ENCODE results near the gene CGGBP1. TPM values are rescaled to one million over a fixed set of nuclear protein-coding genes. Genes with fewer than 3 reads are reported as not detected.

CGGBP1 gene
- total RNA-seq, 1 experiment from 2014 or later = 113 TPM

- intact Hi-C loops (cut with micrococcal nuclease; ENCODE audit: unreplicated experiment) = no loop called here
- H3K27ac ChIP-seq (ENCODE audit: low read depth, low read length, poor library complexity, severe bottlenecking) = no peak overlapping the region
- no TSS peak for BruUV-seq (replicated peaks)
- TF ChIP-seq CTCF (conservative IDR thresholded peaks at IDR 0.05; ENCODE audit: low read depth, low read length) (no peak), EZH2 (IDR thresholded peaks at IDR 0.05; ENCODE audit: borderline replicate concordance, low read depth, low read length, poor library complexity, severe bottlenecking) (no peak)
- ChIA-PET POLR2A (ENCODE audit: low non-redundant PET) (no interaction called here), CTCF (no interaction called here)
- no peaks in the 10 kb centered on the region for H3K36me3 ChIP-seq (ENCODE audit: insufficient read depth, low read length, poor library complexity, severe bottlenecking)
- no peak overlapping the region for H3K4me3 ChIP-seq (ENCODE audit: low read depth, low read length, poor library complexity, severe bottlenecking)
- H3K4me1 ChIP-seq (ENCODE audit: insufficient read depth, low read length, poor library complexity, severe bottlenecking) = peaks cover 14% of the 10 kb centered on the region
- no peaks in the 10 kb centered on the region for H3K27me3 ChIP-seq (replicated peaks; ENCODE audit: insufficient read depth, low read depth, low read length, poor library complexity)
- DNase-seq (ENCODE audit: low spot score) = no peak
- H3K9me3 ChIP-seq (ENCODE audit: low read depth, low read length, poor library complexity, severe bottlenecking) = no peaks in the 10 kb centered on the region
Measured at GRCh38 chr3:88030210-88030609, 28.6 kb downstream of the CGGBP1 start.

GRCh38 chr3:88028876-88029275 lies 29.9 kb downstream of the CGGBP1 start:
- H3K9me3 ChIP-seq (ENCODE audit: low read depth, low read length, poor library complexity, severe bottlenecking) = no peaks in the 10 kb centered on the region
- ChIA-PET POLR2A (ENCODE audit: low non-redundant PET) (no interaction called here), CTCF (no interaction called here)
- TF ChIP-seq CTCF (conservative IDR thresholded peaks at IDR 0.05; ENCODE audit: low read depth, low read length) (no peak), EZH2 (IDR thresholded peaks at IDR 0.05; ENCODE audit: borderline replicate concordance, low read depth, low read length, poor library complexity, severe bottlenecking) (no peak)
- no peak overlapping the region for H3K4me3 ChIP-seq (ENCODE audit: low read depth, low read length, poor library complexity, severe bottlenecking)
- intact Hi-C loops (cut with micrococcal nuclease; ENCODE audit: unreplicated experiment) = no loop called here
- DNase-seq (ENCODE audit: low spot score) = no peak
- peaks cover 22% of the 10 kb centered on the region for H3K4me1 ChIP-seq (ENCODE audit: insufficient read depth, low read length, poor library complexity, severe bottlenecking)
- H3K27ac ChIP-seq (ENCODE audit: low read depth, low read length, poor library complexity, severe bottlenecking) = no peak overlapping the region
- no peaks in the 10 kb centered on the region for H3K27me3 ChIP-seq (replicated peaks; ENCODE audit: insufficient read depth, low read depth, low read length, poor library complexity)
- no peaks in the 10 kb centered on the region for H3K36me3 ChIP-seq (ENCODE audit: insufficient read depth, low read length, poor library complexity, severe bottlenecking)
- no TSS peak for BruUV-seq (replicated peaks)

- ChIA-PET CTCF (interaction anchor here (1.3 kb wide), 1 partner anchor 88 kb away, joined by 6 read pairs; no protein-coding TSS in a partner anchor), POLR2A (ENCODE audit: low non-redundant PET) (interaction anchor here (0.9 kb wide), 1 partner anchor 20 kb away, joined by 3 read pairs; no protein-coding TSS in a partner anchor)
- intact Hi-C loops (cut with micrococcal nuclease; ENCODE audit: unreplicated experiment) = no loop called here
- no TSS peak for BruUV-seq (replicated peaks)
- H3K4me3 ChIP-seq (ENCODE audit: low read depth, low read length, poor library complexity, severe bottlenecking) = peak overlapping the region; percentile 22
- H3K27ac ChIP-seq (ENCODE audit: low read depth, low read length, poor library complexity, severe bottlenecking) = peak overlapping the region; percentile 46
- TF ChIP-seq EZH2 (IDR thresholded peaks at IDR 0.05; ENCODE audit: borderline replicate concordance, low read depth, low read length, poor library complexity, severe bottlenecking) = no peak
- no peak for TF ChIP-seq CTCF (conservative IDR thresholded peaks at IDR 0.05; ENCODE audit: low read depth, low read length)
- H3K9me3 ChIP-seq (ENCODE audit: low read depth, low read length, poor library complexity, severe bottlenecking) = peaks cover 4% of the 10 kb centered on the region
- no peaks in the 10 kb centered on the region for H3K36me3 ChIP-seq (ENCODE audit: insufficient read depth, low read length, poor library complexity, severe bottlenecking)
- DNase-seq (ENCODE audit: low spot score) = peak; percentile 98
- H3K27me3 ChIP-seq (replicated peaks; ENCODE audit: insufficient read depth, low read depth, low read length, poor library complexity) = no peaks in the 10 kb centered on the region
- H3K4me1 ChIP-seq (ENCODE audit: insufficient read depth, low read length, poor library complexity, severe bottlenecking) = peaks cover 16% of the 10 kb centered on the region
Measured at GRCh38 chr3:88025001-88025552, 33.7 kb downstream of the CGGBP1 start.

All from A673 (cell line).